Endodermal cell (in vitro differentiated cells): ENCODE results near the gene PRDM16. TPM values are rescaled to one million over a fixed set of nuclear protein-coding genes. Genes with fewer than 3 reads are reported as not detected.

ENCODE experiments used
- DNase-seq: peaks from one replicate; pipeline ENCODE4 v3.0.0-alpha.2; 2017
- H3K27ac ChIP-seq: 2 replicates; pipeline ENCODE4 v1.5.1; 2013; ENCODE audit warnings: mild to moderate bottlenecking, low read depth, low read length, moderate library complexity
- H3K27me3 ChIP-seq: 2 replicates; pipeline ENCODE4 v1.6.1; 2013; ENCODE audit warnings: mild to moderate bottlenecking, low read length, moderate library complexity; ENCODE audit not compliant: insufficient read depth, control insufficient read depth, poor library complexity, severe bottlenecking
- H3K36me3 ChIP-seq: 2 replicates; pipeline ENCODE4 v1.7.0; 2013; ENCODE audit warnings: mild to moderate bottlenecking, low read length, moderate library complexity; ENCODE audit not compliant: control insufficient read depth, insufficient read depth
- H3K4me1 ChIP-seq: one replicate; pipeline ENCODE4 v1.7.0; 2013; ENCODE audit warnings: low read length; ENCODE audit not compliant: control insufficient read depth, insufficient read depth
- H3K4me3 ChIP-seq: 2 replicates; pipeline ENCODE4 v1.5.1; 2013; ENCODE audit warnings: mild to moderate bottlenecking, low read length, moderate library complexity
- H3K9ac ChIP-seq: 2 replicates; pipeline ENCODE4 v1.6.1; 2013; ENCODE audit warnings: mild to moderate bottlenecking, low read length, moderate library complexity; ENCODE audit not compliant: poor library complexity, severe bottlenecking; ENCODE audit errors: extremely low read depth
- H3K9me3 ChIP-seq: 2 replicates; pipeline ENCODE4 v1.6.1; 2013; ENCODE audit warnings: mild to moderate bottlenecking, low read length, moderate library complexity; ENCODE audit not compliant: control insufficient read depth
- H3K27ac Mint-ChIP-seq: 2 replicates; pipeline ENCODE4 v1.8.0; 2020; ENCODE audit warnings: mixed read lengths
- H3K27me3 Mint-ChIP-seq: 2 replicates; pipeline ENCODE4 v1.8.0; 2021; ENCODE audit warnings: mild to moderate bottlenecking, mixed read lengths; ENCODE audit not compliant: insufficient read depth
- H3K36me3 Mint-ChIP-seq: 2 replicates; pipeline ENCODE4 v1.8.0; 2020; ENCODE audit warnings: low read depth, mixed read lengths
- H3K4me1 Mint-ChIP-seq: 2 replicates; pipeline ENCODE4 v1.8.0; 2020; ENCODE audit warnings: mixed read lengths
- H3K4me3 Mint-ChIP-seq: 2 replicates; pipeline ENCODE4 v1.8.0; 2020; ENCODE audit warnings: mild to moderate bottlenecking, moderate library complexity, mixed read lengths
- H3K9me3 Mint-ChIP-seq: 2 replicates; pipeline ENCODE4 v1.8.0; 2020; ENCODE audit warnings: mild to moderate bottlenecking, mixed read lengths
- WGBS, 2 experiments: methylation state at CpG; one replicate each; pipeline versions ENCODE4 v1.1.5 to v1.1.7; 2013; ENCODE audit warnings: missing lambda C conversion rate in 2 of 2, mixed read lengths in 1 of 2; ENCODE audit not compliant: insufficient coverage in 1 of 2, insufficient read length in 1 of 2; 5-methylcytosine and 5-hydroxymethylcytosine counted together
- total RNA-seq, 2 donors: library from RNA; stranded (reverse); fragmentation: NEBNext Ultra II Directional in 1 of 2; extraction: Animal tissue kit (Norgen Biotek cat#: 25700) in 1 of 2; gene quantifications; 2 replicates in 1 of 2; 3 replicates in 1 of 2; pipeline ENCODE4 v1.2.1, GENCODE V29; 2021
- TF ChIP-seq, protein P1 (sequence below): fragments of 200-600 bp; sonication (generic); conservative IDR thresholded peaks from 2 replicates; pipeline ENCODE4 v1.5.0; 2021; ENCODE audit warnings: antibody characterized with exemption, mild to moderate bottlenecking

Gene PRDM16
- total RNA-seq, 2 donors from 2014 or later: 2.1 to 4.0 TPM

DNA sequence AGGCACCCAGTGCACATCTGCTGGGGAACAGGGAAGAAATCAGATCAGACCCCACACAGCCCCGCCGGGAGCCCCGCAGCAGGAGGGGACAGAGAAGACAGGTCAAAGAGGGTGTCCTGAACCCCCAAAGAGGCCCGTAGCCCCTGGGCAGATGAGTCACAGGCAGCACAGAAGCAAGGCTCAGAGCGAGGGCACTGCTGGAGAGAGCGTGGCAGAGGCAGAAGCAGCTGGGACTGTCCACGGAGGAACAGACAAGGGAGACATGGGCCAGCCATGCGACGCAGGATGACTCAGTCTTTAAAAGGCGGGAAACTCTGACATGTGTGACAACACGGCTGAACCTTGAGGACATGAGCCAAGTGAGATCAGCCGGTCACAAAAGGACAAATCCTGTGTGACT is 14.5 kb upstream of the PRDM16 start:
- Mint-ChIP-seq H3K27ac (no peak overlapping the region), H3K9me3 (peaks cover 38% of the 10 kb centered on the region), H3K4me3 (no peak overlapping the region), H3K4me1 (no peaks in the 10 kb centered on the region), H3K27me3 (peaks cover 36% of the 10 kb centered on the region), H3K36me3 (peaks cover 3% of the 10 kb centered on the region)
- H3K4me3 ChIP-seq: no peak overlapping the region
- no peak overlapping the region for H3K9ac ChIP-seq
- 85 to 91% methylated on average over 12 of the region's 12 CpGs for WGBS, 2 experiments
- TF ChIP-seq, protein P1, sequence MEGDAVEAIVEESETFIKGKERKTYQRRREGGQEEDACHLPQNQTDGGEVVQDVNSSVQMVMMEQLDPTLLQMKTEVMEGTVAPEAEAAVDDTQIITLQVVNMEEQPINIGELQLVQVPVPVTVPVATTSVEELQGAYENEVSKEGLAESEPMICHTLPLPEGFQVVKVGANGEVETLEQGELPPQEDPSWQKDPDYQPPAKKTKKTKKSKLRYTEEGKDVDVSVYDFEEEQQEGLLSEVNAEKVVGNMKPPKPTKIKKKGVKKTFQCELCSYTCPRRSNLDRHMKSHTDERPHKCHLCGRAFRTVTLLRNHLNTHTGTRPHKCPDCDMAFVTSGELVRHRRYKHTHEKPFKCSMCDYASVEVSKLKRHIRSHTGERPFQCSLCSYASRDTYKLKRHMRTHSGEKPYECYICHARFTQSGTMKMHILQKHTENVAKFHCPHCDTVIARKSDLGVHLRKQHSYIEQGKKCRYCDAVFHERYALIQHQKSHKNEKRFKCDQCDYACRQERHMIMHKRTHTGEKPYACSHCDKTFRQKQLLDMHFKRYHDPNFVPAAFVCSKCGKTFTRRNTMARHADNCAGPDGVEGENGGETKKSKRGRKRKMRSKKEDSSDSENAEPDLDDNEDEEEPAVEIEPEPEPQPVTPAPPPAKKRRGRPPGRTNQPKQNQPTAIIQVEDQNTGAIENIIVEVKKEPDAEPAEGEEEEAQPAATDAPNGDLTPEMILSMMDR: no peak
- no peak overlapping the region for H3K27ac ChIP-seq
- H3K4me1 ChIP-seq: no peaks in the 10 kb centered on the region
- peaks cover 28% of the 10 kb centered on the region for H3K27me3 ChIP-seq
- no peak for DNase-seq
- no peaks in the 10 kb centered on the region for H3K36me3 ChIP-seq
- no peaks in the 10 kb centered on the region for H3K9me3 ChIP-seq

GRCh38 chr1:3055051-3055450 is 14.0 kb upstream of the PRDM16 start:
- H3K27me3 Mint-ChIP-seq: peaks cover 42% of the 10 kb centered on the region
- 91% methylated on average over 9 of the region's 9 CpGs; no CpG with 5 or more reads in 1 of the 2 experiments for WGBS, 2 experiments
- TF ChIP-seq, protein P1: no peak
- peaks cover 34% of the 10 kb centered on the region for H3K27me3 ChIP-seq
- H3K27ac Mint-ChIP-seq: no peak overlapping the region
- H3K36me3 ChIP-seq: no peaks in the 10 kb centered on the region
- H3K9me3 Mint-ChIP-seq: peaks cover 36% of the 10 kb centered on the region
- no peak overlapping the region for H3K4me3 ChIP-seq
- H3K27ac ChIP-seq: no peak overlapping the region
- no peaks in the 10 kb centered on the region for H3K4me1 Mint-ChIP-seq
- H3K9me3 ChIP-seq: no peaks in the 10 kb centered on the region
- peaks cover 3% of the 10 kb centered on the region for H3K36me3 Mint-ChIP-seq
- H3K9ac ChIP-seq: no peak overlapping the region
- no peaks in the 10 kb centered on the region for H3K4me1 ChIP-seq
- DNase-seq: no peak
- H3K4me3 Mint-ChIP-seq: no peak overlapping the region

- peaks cover 54% of the 10 kb centered on the region for H3K27me3 Mint-ChIP-seq
- H3K4me3 Mint-ChIP-seq: no peak overlapping the region
- H3K9me3 ChIP-seq: no peaks in the 10 kb centered on the region
- no peaks in the 10 kb centered on the region for H3K4me1 ChIP-seq
- no peak overlapping the region for H3K27ac ChIP-seq
- no peak overlapping the region for H3K9ac ChIP-seq
- DNase-seq: no peak
- no peaks in the 10 kb centered on the region for H3K36me3 ChIP-seq
- H3K4me1 Mint-ChIP-seq: no peaks in the 10 kb centered on the region
- peaks cover 26% of the 10 kb centered on the region for H3K9me3 Mint-ChIP-seq
- peaks cover 50% of the 10 kb centered on the region for H3K27me3 ChIP-seq
- H3K27ac Mint-ChIP-seq: no peak overlapping the region
- WGBS, 2 experiments: 74 to 79% methylated on average over 5 of the region's 5 CpGs
- TF ChIP-seq, protein P1: no peak
- H3K36me3 Mint-ChIP-seq: peaks cover 3% of the 10 kb centered on the region
- no peak overlapping the region for H3K4me3 ChIP-seq
Observed at GRCh38 chr1:3056641-3057040, 12.4 kb upstream of the PRDM16 start.
